Measurements from ENCODE around the gene AUTS2.

AUTS2 gene

DNA sequence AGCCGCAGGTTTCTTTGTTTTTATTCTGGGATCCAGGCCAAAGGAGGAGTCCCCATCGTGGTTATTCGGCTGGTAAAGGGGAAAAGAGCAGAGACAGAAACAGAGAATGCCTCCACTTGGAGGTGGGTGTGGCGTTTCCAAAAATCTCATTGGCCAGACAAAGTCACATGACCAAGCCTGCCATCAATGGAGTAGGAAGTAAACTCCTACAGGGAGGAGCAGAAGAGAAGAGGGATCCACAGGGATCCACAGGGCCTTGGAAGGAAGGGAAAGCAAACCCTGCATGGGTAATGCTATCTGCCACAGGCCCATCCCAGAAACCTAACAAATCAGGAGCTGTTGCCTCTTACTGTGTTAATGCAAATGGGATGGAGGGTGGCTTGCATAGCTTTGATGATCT is 1107.9 kb downstream of the AUTS2 start:
- CTCF ChIA-PET: interaction anchor here (0.8 kb wide), 1 partner anchor 7 kb away, joined by 3 read pairs; no protein-coding TSS in a partner anchor
- H3K36me3 ChIP-seq (ENCODE audit: control insufficient read depth in 2 of 2, insufficient read depth in 1 of 2, low read length in 2 of 2): peaks cover 5 to 11% of the 10 kb centered on the region in 2 experiments; a peak in 2 of 3 replicates
- POLR2A ChIA-PET: interaction anchor here (1.2 kb wide), 1 partner anchor 8 kb away, joined by 3 read pairs; no protein-coding TSS in a partner anchor
- no peaks in the 10 kb centered on the region for H3K9me3 ChIP-seq (ENCODE audit: control insufficient read depth, insufficient read depth, low read depth, low read length)
- H3K4me1 ChIP-seq (ENCODE audit: control insufficient read depth, insufficient read depth, low read length): peaks cover 55% of the 10 kb centered on the region
- H3K4me3 ChIP-seq (ENCODE audit: low read depth, low read length): no peak overlapping the region
- H3K27ac ChIP-seq (ENCODE audit: extremely low read depth, low read depth, low read length): no peak overlapping the region
- TF ChIP-seq KLF9 (tag by site-specific recombination; IDR thresholded peaks at IDR 0.05; ENCODE audit: low read depth): peak; percentile 67
- peak; percentile 89 for TF ChIP-seq KLF10 (tag by site-specific recombination; IDR thresholded peaks at IDR 0.05)
- no peak for TF ChIP-seq ZNF529 (tag by site-specific recombination; IDR thresholded peaks at IDR 0.05; ENCODE audit: insufficient replicate concordance)

DNA sequence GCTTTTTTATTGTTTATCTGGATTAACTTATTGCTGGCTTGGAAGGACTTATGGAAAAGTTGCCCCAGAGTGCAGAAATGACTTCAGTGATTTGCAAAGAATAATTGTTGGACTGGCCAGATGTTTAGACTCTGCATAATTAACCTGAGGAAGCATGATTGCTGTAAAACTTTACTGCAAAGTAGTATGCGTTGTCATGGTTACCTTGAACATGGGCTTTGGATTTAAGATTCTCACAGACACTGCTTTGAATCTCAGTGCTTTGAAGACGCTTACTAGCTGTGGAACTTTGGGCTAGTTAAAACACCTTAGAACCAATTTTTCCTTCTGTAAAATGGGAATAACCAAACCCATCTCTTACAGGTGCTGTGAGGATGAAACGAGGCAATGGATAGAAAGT is 1108.4 kb downstream of the AUTS2 start:
- H3K36me3 ChIP-seq (ENCODE audit: control insufficient read depth in 2 of 2, insufficient read depth in 1 of 2, low read length in 2 of 2): peaks cover 5 to 11% of the 10 kb centered on the region in 2 experiments; a peak in 2 of 3 replicates
- no peak overlapping the region for H3K4me3 ChIP-seq (ENCODE audit: low read depth, low read length)
- no peaks in the 10 kb centered on the region for H3K9me3 ChIP-seq (ENCODE audit: control insufficient read depth, insufficient read depth, low read depth, low read length)
- no peak overlapping the region for H3K27ac ChIP-seq (ENCODE audit: extremely low read depth, low read depth, low read length)
- TF ChIP-seq ZIC2 (tag by site-specific recombination; IDR thresholded peaks at IDR 0.05) (no peak), ZNF133 (tag by site-specific recombination; IDR thresholded peaks at IDR 0.05) (no peak), ZNF292 (tag by site-specific recombination; IDR thresholded peaks at IDR 0.05; ENCODE audit: borderline replicate concordance, low read depth) (no peak), ZNF311 (tag by site-specific recombination; IDR thresholded peaks at IDR 0.05; ENCODE audit: borderline replicate concordance) (no peak), ZNF670 (tag by site-specific recombination; IDR thresholded peaks at IDR 0.05; ENCODE audit: low read depth) (no peak)
- TF ChIP-seq, protein P1, sequence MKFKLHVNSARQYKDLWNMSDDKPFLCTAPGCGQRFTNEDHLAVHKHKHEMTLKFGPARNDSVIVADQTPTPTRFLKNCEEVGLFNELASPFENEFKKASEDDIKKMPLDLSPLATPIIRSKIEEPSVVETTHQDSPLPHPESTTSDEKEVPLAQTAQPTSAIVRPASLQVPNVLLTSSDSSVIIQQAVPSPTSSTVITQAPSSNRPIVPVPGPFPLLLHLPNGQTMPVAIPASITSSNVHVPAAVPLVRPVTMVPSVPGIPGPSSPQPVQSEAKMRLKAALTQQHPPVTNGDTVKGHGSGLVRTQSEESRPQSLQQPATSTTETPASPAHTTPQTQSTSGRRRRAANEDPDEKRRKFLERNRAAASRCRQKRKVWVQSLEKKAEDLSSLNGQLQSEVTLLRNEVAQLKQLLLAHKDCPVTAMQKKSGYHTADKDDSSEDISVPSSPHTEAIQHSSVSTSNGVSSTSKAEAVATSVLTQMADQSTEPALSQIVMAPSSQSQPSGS (tag by site-specific recombination; IDR thresholded peaks at IDR 0.05; ENCODE audit: low read depth): no peak
- TF ChIP-seq, protein P2, sequence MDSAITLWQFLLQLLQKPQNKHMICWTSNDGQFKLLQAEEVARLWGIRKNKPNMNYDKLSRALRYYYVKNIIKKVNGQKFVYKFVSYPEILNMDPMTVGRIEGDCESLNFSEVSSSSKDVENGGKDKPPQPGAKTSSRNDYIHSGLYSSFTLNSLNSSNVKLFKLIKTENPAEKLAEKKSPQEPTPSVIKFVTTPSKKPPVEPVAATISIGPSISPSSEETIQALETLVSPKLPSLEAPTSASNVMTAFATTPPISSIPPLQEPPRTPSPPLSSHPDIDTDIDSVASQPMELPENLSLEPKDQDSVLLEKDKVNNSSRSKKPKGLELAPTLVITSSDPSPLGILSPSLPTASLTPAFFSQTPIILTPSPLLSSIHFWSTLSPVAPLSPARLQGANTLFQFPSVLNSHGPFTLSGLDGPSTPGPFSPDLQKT (IDR thresholded peaks at IDR 0.05; ENCODE audit: borderline replicate concordance, low read depth, low read length): no peak
- TF ChIP-seq, protein P3, sequence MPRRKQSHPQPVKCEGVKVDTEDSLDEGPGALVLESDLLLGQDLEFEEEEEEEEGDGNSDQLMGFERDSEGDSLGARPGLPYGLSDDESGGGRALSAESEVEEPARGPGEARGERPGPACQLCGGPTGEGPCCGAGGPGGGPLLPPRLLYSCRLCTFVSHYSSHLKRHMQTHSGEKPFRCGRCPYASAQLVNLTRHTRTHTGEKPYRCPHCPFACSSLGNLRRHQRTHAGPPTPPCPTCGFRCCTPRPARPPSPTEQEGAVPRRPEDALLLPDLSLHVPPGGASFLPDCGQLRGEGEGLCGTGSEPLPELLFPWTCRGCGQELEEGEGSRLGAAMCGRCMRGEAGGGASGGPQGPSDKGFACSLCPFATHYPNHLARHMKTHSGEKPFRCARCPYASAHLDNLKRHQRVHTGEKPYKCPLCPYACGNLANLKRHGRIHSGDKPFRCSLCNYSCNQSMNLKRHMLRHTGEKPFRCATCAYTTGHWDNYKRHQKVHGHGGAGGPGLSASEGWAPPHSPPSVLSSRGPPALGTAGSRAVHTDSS (tag by site-specific recombination; IDR thresholded peaks at IDR 0.05): no peak
- TF ChIP-seq, protein P4, sequence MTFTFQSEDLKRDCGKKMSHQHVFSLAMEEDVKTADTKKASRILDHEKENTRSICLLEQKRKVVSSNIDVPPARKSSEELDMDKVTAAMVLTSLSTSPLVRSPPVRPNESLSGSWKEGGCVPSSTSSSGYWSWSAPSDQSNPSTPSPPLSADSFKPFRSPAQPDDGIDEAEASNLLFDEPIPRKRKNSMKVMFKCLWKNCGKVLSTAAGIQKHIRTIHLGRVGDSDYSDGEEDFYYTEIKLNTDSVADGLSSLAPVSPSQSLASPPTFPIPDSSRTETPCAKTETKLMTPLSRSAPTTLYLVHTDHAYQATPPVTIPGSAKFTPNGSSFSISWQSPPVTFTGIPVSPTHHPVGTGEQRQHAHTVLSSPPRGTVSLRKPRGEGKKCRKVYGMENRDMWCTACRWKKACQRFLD (tag by site-specific recombination; IDR thresholded peaks at IDR 0.05): no peak
- TF ChIP-seq, protein P5, sequence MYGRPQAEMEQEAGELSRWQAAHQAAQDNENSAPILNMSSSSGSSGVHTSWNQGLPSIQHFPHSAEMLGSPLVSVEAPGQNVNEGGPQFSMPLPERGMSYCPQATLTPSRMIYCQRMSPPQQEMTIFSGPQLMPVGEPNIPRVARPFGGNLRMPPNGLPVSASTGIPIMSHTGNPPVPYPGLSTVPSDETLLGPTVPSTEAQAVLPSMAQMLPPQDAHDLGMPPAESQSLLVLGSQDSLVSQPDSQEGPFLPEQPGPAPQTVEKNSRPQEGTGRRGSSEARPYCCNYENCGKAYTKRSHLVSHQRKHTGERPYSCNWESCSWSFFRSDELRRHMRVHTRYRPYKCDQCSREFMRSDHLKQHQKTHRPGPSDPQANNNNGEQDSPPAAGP (tag by site-specific recombination; IDR thresholded peaks at IDR 0.05): no peak
- POLR2A ChIA-PET: interaction anchor here (1.2 kb wide), 1 partner anchor 9 kb away, joined by 3 read pairs; no protein-coding TSS in a partner anchor
- H3K4me1 ChIP-seq (ENCODE audit: control insufficient read depth, insufficient read depth, low read length): peaks cover 54% of the 10 kb centered on the region
- CTCF ChIA-PET: interaction anchor here (0.8 kb wide), 1 partner anchor 8 kb away, joined by 3 read pairs; no protein-coding TSS in a partner anchor

DNA sequence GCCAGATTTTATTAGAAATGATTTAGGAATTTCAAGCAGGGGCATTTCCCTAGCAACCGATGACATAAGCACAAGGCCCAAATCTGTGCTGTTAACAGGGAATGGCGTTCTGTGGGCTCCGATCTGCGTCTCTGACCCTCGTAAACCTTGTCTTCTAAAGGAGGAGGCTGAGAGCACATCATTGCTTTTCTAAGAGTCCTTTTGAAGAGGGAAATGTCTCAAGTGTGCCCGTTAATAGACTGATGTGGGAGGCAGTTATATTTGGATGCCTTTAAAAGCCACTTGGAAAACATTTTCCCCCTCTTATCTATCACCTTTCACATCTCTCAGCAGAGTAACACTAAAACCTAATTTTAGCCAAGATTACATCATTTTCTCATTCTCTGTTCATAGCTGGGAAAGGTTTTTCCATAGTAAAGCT is 1109.6 kb downstream of the AUTS2 start:
- H3K9me3 ChIP-seq (ENCODE audit: control insufficient read depth, insufficient read depth, low read depth, low read length): no peaks in the 10 kb centered on the region
- H3K27ac ChIP-seq (ENCODE audit: extremely low read depth, low read depth, low read length): peak overlapping the region; percentile 64
- ChIA-PET CTCF (interaction anchor here (1.7 kb wide), 1 partner anchor 10 kb away, joined by 6 read pairs; no protein-coding TSS in a partner anchor), POLR2A (no interaction called here)
- peaks cover 54% of the 10 kb centered on the region for H3K4me1 ChIP-seq (ENCODE audit: control insufficient read depth, insufficient read depth, low read length)
- no peak overlapping the region for H3K4me3 ChIP-seq (ENCODE audit: low read depth, low read length)
- peaks cover 5 to 9% of the 10 kb centered on the region in 2 experiments; a peak in 2 of 3 replicates for H3K36me3 ChIP-seq (ENCODE audit: control insufficient read depth in 2 of 2, insufficient read depth in 1 of 2, low read length in 2 of 2)
- TF ChIP-seq, protein P6, sequence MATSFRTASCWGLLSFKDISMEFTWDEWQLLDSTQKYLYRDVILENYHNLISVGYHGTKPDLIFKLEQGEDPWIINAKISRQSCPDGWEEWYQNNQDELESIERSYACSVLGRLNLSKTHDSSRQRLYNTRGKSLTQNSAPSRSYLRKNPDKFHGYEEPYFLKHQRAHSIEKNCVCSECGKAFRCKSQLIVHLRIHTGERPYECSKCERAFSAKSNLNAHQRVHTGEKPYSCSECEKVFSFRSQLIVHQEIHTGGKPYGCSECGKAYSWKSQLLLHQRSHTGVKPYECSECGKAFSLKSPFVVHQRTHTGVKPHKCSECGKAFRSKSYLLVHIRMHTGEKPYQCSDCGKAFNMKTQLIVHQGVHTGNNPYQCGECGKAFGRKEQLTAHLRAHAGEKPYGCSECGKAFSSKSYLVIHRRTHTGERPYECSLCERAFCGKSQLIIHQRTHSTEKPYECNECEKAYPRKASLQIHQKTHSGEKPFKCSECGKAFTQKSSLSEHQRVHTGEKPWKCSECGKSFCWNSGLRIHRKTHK (tag by site-specific recombination; IDR thresholded peaks at IDR 0.05): no peak
- TF ChIP-seq, protein P1 (tag by site-specific recombination; IDR thresholded peaks at IDR 0.05; ENCODE audit: low read depth): peak; percentile 65
- TF ChIP-seq, protein P7, sequence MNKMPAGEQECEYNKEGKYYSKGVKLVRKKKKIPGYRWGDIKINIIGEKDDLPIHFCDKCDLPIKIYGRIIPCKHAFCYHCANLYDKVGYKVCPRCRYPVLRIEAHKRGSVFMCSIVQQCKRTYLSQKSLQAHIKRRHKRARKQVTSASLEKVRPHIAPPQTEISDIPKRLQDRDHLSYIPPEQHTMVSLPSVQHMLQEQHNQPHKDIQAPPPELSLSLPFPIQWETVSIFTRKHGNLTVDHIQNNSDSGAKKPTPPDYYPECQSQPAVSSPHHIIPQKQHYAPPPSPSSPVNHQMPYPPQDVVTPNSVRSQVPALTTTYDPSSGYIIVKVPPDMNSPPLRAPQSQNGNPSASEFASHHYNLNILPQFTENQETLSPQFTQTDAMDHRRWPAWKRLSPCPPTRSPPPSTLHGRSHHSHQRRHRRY (tag by site-specific recombination; IDR thresholded peaks at IDR 0.05): no peak
- TF ChIP-seq ZNF221 (tag by site-specific recombination; IDR thresholded peaks at IDR 0.05; ENCODE audit: borderline replicate concordance): no peak
- no peak for TF ChIP-seq KLF16 (tag by site-specific recombination; IDR thresholded peaks at IDR 0.05)
- no peak for TF ChIP-seq ZNF311 (tag by site-specific recombination; IDR thresholded peaks at IDR 0.05; ENCODE audit: borderline replicate concordance)
- 0 out of 2 replicates have a peak, but pooled peaks have one; percentile 61 for TF ChIP-seq BCL11A (tag by site-specific recombination; IDR thresholded peaks at IDR 0.05; ENCODE audit: low read depth)
